ENCODE results near the gene ILDR1. TPM values are rescaled to one million over a fixed set of nuclear protein-coding genes. Genes with fewer than 3 reads are reported as not detected.

Gene ILDR1
- total and polyA plus RNA-seq, 2 experiments from 2014 or later, result 1.5 to 1.8 TPM

- no peaks in the 10 kb centered on the region for H3K9me3 ChIP-seq (ENCODE audit: low read depth)
- DNase-seq (ENCODE audit: low spot score), result no peak
- no peak overlapping the region for H3K27ac ChIP-seq
- no peak overlapping the region for H2AFZ ChIP-seq
- no peak overlapping the region for H3K4me3 ChIP-seq
- H3K9me2 ChIP-seq (replicated peaks; ENCODE audit: insufficient read depth), result no peaks in the 10 kb centered on the region
- H3K79me2 ChIP-seq, result no peaks in the 10 kb centered on the region
- H3K4me2 ChIP-seq, result no peak overlapping the region
- peaks cover 6% of the 10 kb centered on the region for H3K4me1 ChIP-seq (ENCODE audit: insufficient read depth)
- no peaks in the 10 kb centered on the region for H4K20me1 ChIP-seq (ENCODE audit: insufficient read depth, poor library complexity, severe bottlenecking)
- WGBS (ENCODE audit: low lambda C conversion rate, missing lambda C conversion rate), result 87% methylated on average over 1 of the region's 1 CpG
- H3K36me3 ChIP-seq (replicated peaks; ENCODE audit: insufficient read depth, low read depth), result no peaks in the 10 kb centered on the region
- H3K27me3 ChIP-seq, result no peaks in the 10 kb centered on the region
- TF ChIP-seq EZH2 (IDR thresholded peaks at IDR 0.05; ENCODE audit: borderline replicate concordance), result no peak
- TF ChIP-seq, protein P1, sequence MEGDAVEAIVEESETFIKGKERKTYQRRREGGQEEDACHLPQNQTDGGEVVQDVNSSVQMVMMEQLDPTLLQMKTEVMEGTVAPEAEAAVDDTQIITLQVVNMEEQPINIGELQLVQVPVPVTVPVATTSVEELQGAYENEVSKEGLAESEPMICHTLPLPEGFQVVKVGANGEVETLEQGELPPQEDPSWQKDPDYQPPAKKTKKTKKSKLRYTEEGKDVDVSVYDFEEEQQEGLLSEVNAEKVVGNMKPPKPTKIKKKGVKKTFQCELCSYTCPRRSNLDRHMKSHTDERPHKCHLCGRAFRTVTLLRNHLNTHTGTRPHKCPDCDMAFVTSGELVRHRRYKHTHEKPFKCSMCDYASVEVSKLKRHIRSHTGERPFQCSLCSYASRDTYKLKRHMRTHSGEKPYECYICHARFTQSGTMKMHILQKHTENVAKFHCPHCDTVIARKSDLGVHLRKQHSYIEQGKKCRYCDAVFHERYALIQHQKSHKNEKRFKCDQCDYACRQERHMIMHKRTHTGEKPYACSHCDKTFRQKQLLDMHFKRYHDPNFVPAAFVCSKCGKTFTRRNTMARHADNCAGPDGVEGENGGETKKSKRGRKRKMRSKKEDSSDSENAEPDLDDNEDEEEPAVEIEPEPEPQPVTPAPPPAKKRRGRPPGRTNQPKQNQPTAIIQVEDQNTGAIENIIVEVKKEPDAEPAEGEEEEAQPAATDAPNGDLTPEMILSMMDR (IDR thresholded peaks at IDR 0.05; ENCODE audit: poor library complexity), result no peak
- no peak for TF ChIP-seq EZH2phosphoT487 (IDR thresholded peaks at IDR 0.05; ENCODE audit: low read depth, severe bottlenecking, unreplicated experiment)
Measured at GRCh38 chr3:121999931-122000330, 22.1 kb downstream of the ILDR1 start.

- no peaks in the 10 kb centered on the region for H3K9me2 ChIP-seq (replicated peaks; ENCODE audit: insufficient read depth)
- DNase-seq (ENCODE audit: low spot score), result peak; percentile 56
- H3K9me3 ChIP-seq (ENCODE audit: low read depth), result no peaks in the 10 kb centered on the region
- H3K79me2 ChIP-seq, result no peaks in the 10 kb centered on the region
- H3K36me3 ChIP-seq (replicated peaks; ENCODE audit: insufficient read depth, low read depth), result no peaks in the 10 kb centered on the region
- H4K20me1 ChIP-seq (ENCODE audit: insufficient read depth, poor library complexity, severe bottlenecking), result no peaks in the 10 kb centered on the region
- WGBS (ENCODE audit: low lambda C conversion rate, missing lambda C conversion rate), result 45% methylated on average over 6 of the region's 6 CpGs
- no peak overlapping the region for H3K4me3 ChIP-seq
- no peaks in the 10 kb centered on the region for H3K27me3 ChIP-seq
- H3K27ac ChIP-seq, result peak overlapping the region; percentile 48
- H3K4me1 ChIP-seq (ENCODE audit: insufficient read depth), result peaks cover 6% of the 10 kb centered on the region
- TF ChIP-seq, protein P1 (IDR thresholded peaks at IDR 0.05; ENCODE audit: poor library complexity), result no peak
- TF ChIP-seq EZH2 (IDR thresholded peaks at IDR 0.05; ENCODE audit: borderline replicate concordance) (no peak), EZH2phosphoT487 (IDR thresholded peaks at IDR 0.05; ENCODE audit: low read depth, severe bottlenecking, unreplicated experiment) (no peak)
- no peak overlapping the region for H2AFZ ChIP-seq
- H3K4me2 ChIP-seq, result no peak overlapping the region
Measured at GRCh38 chr3:121998611-121999473, 23.2 kb downstream of the ILDR1 start.

GRCh38 chr3:121998030-121998580 is 23.9 kb downstream of the ILDR1 start:
- peak; percentile 53 for DNase-seq (ENCODE audit: low spot score)
- H3K36me3 ChIP-seq (replicated peaks; ENCODE audit: insufficient read depth, low read depth), result no peaks in the 10 kb centered on the region
- no peaks in the 10 kb centered on the region for H3K9me2 ChIP-seq (replicated peaks; ENCODE audit: insufficient read depth)
- WGBS (ENCODE audit: low lambda C conversion rate, missing lambda C conversion rate), result 69% methylated on average over 4 of the region's 4 CpGs
- H3K9me3 ChIP-seq (ENCODE audit: low read depth), result no peaks in the 10 kb centered on the region
- no peak overlapping the region for H3K4me3 ChIP-seq
- no peaks in the 10 kb centered on the region for H3K27me3 ChIP-seq
- H3K27ac ChIP-seq, result peak overlapping the region; percentile 48
- H4K20me1 ChIP-seq (ENCODE audit: insufficient read depth, poor library complexity, severe bottlenecking), result no peaks in the 10 kb centered on the region
- TF ChIP-seq, protein P1 (IDR thresholded peaks at IDR 0.05; ENCODE audit: poor library complexity), result no peak
- TF ChIP-seq EZH2phosphoT487 (IDR thresholded peaks at IDR 0.05; ENCODE audit: low read depth, severe bottlenecking, unreplicated experiment) (no peak), EZH2 (IDR thresholded peaks at IDR 0.05; ENCODE audit: borderline replicate concordance) (no peak)
- H3K79me2 ChIP-seq, result no peaks in the 10 kb centered on the region
- peaks cover 6% of the 10 kb centered on the region for H3K4me1 ChIP-seq (ENCODE audit: insufficient read depth)
- H2AFZ ChIP-seq, result no peak overlapping the region
- peak overlapping the region; percentile 22 for H3K4me2 ChIP-seq
